Transverse colon (tissue), 4 donors: ENCODE data around the gene MALL.
"Not testable (repeated sequence)": the region's sequence is repeated elsewhere in the genome, so short reads cannot be mapped to it uniquely, and the experiment has no call there.

Experiments
- EP300 ChIP-seq: sonication (generic); formaldehyde crosslinking; IDR thresholded peaks from one replicate; pipeline ENCODE4 v1.6.1; 2017; ENCODE audit warnings: antibody characterized with exemption, low read depth
- POLR2A ChIP-seq: fragments of 450-650 bp; IDR thresholded peaks from one replicate; pipeline ENCODE4 v1.6.1; 2016; ENCODE audit warnings: antibody characterized with exemption, mild to moderate bottlenecking, moderate library complexity
- POLR2AphosphoS5 ChIP-seq, 3 donors: sonication (generic); formaldehyde crosslinking; IDR thresholded peaks; one replicate each; pipeline ENCODE4 v1.6.1; 2016; ENCODE audit warnings: antibody characterized with exemption in 3 of 3
- TF ChIP-seq, protein P1 (sequence below), 5 experiments: fragments of 200-600 bp in 3 of 5; fragments of 450-650 bp in 2 of 5; sonication (generic) in 3 of 5; IDR thresholded peaks; 1 replicate in 2 of 5; 2 replicates in 3 of 5; pipeline ENCODE4 v1.5.1; 2016 to 2017; ENCODE audit warnings: antibody characterized with exemption in 5 of 5, inconsistent platforms in 3 of 5, mild to moderate bottlenecking in 2 of 5, moderate library complexity in 1 of 5

DNA sequence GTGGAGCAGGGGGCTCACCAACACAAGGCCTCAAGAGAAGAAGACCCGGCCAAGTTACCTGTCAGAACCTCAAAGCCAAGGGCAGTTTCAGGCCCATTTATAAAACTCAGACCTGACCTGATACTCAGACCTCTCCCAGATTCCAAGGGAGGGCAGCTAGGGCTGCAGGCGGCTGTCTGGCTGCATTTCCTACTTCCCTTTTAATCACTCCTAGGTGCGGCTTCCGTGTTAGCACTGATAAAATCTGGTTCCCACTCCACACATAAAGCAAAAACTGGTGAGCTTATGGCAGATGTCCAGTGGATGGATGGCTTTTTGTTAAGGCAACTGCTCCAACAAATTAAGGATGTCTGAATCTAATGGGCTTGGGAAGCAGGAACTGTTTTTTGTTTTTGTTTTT lies 63.5 kb downstream of the MALL start:
- TF ChIP-seq, protein P1, sequence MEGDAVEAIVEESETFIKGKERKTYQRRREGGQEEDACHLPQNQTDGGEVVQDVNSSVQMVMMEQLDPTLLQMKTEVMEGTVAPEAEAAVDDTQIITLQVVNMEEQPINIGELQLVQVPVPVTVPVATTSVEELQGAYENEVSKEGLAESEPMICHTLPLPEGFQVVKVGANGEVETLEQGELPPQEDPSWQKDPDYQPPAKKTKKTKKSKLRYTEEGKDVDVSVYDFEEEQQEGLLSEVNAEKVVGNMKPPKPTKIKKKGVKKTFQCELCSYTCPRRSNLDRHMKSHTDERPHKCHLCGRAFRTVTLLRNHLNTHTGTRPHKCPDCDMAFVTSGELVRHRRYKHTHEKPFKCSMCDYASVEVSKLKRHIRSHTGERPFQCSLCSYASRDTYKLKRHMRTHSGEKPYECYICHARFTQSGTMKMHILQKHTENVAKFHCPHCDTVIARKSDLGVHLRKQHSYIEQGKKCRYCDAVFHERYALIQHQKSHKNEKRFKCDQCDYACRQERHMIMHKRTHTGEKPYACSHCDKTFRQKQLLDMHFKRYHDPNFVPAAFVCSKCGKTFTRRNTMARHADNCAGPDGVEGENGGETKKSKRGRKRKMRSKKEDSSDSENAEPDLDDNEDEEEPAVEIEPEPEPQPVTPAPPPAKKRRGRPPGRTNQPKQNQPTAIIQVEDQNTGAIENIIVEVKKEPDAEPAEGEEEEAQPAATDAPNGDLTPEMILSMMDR (IDR thresholded peaks at IDR 0.05): not testable (repeated sequence)
- not testable (repeated sequence) for TF ChIP-seq POLR2AphosphoS5 (IDR thresholded peaks at IDR 0.05); POLR2A; EP300
